GM12891 (cell line): ENCODE measurements around the gene EML6.

Source experiments
- POLR2AphosphoS5 ChIP-seq: IDR thresholded peaks from 2 replicates; pipeline ENCODE4 v1.6.1; 2011; ENCODE audit warnings: low read depth, low read length, control low read depth
- TAF1 ChIP-seq: IDR thresholded peaks from 2 replicates; pipeline ENCODE4 v1.6.1; 2011; ENCODE audit warnings: low read depth, low read length, control low read depth

DNA sequence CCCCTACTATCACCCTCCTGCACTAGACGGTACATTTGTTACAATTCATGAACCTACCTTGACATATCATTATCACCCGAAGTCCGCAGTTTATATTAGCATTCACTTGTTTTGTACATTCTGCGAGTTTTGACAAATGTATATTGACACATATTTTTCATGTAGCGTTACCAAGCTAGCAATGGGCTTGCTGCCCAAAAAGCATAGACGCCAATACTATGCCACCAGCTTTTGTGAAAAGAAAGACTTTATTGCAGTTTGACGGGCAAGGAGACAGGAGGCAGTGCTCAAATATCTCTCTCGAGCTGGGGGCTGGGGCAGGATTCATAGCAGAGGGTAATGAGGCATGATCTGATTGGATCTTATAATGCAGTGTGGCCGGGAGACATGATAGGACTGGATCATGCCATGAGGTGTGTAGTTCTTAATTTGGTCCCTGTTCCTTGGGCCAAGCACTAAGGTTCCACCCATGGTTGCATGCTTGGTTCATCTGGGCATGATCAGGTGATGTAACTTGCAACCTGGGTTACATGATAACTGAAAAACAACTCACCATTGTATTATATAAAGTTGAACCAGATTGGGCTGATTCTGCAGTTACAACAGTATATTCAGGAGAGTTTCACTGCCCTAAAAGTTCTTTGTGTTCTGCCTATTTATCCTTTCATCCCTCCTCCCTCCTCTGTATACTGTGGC, 164.5 kb downstream of the EML6 start:
- TF ChIP-seq POLR2AphosphoS5 (no peak), TAF1 (no peak)
